ENCODE measurements around the gene DMC1.

DNA sequence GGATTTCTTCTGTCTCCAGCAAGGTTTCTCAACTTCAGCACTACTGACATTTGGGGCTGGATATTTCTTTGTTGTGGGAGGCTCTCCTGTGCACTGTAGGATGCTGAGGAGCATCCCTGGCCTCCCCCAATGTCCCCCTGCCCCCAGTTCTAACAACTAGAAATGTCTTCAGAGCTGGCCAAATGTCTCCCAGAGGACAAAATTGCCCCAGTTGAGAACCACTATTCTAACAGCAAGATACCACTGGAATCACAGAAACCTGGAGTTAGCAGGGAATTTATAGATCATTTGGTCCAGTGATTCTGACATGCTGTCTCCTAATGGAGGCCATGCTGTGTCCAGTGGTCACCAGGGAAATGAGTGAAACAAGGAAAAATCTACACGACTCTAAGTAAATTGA, 32.2 kb upstream of the DMC1 start:
- TF ChIP-seq, protein P1, sequence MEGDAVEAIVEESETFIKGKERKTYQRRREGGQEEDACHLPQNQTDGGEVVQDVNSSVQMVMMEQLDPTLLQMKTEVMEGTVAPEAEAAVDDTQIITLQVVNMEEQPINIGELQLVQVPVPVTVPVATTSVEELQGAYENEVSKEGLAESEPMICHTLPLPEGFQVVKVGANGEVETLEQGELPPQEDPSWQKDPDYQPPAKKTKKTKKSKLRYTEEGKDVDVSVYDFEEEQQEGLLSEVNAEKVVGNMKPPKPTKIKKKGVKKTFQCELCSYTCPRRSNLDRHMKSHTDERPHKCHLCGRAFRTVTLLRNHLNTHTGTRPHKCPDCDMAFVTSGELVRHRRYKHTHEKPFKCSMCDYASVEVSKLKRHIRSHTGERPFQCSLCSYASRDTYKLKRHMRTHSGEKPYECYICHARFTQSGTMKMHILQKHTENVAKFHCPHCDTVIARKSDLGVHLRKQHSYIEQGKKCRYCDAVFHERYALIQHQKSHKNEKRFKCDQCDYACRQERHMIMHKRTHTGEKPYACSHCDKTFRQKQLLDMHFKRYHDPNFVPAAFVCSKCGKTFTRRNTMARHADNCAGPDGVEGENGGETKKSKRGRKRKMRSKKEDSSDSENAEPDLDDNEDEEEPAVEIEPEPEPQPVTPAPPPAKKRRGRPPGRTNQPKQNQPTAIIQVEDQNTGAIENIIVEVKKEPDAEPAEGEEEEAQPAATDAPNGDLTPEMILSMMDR (conservative IDR thresholded peaks at IDR 0.05; ENCODE audit: low read depth in 2 of 2): no peak
- TF ChIP-seq, protein P2, sequence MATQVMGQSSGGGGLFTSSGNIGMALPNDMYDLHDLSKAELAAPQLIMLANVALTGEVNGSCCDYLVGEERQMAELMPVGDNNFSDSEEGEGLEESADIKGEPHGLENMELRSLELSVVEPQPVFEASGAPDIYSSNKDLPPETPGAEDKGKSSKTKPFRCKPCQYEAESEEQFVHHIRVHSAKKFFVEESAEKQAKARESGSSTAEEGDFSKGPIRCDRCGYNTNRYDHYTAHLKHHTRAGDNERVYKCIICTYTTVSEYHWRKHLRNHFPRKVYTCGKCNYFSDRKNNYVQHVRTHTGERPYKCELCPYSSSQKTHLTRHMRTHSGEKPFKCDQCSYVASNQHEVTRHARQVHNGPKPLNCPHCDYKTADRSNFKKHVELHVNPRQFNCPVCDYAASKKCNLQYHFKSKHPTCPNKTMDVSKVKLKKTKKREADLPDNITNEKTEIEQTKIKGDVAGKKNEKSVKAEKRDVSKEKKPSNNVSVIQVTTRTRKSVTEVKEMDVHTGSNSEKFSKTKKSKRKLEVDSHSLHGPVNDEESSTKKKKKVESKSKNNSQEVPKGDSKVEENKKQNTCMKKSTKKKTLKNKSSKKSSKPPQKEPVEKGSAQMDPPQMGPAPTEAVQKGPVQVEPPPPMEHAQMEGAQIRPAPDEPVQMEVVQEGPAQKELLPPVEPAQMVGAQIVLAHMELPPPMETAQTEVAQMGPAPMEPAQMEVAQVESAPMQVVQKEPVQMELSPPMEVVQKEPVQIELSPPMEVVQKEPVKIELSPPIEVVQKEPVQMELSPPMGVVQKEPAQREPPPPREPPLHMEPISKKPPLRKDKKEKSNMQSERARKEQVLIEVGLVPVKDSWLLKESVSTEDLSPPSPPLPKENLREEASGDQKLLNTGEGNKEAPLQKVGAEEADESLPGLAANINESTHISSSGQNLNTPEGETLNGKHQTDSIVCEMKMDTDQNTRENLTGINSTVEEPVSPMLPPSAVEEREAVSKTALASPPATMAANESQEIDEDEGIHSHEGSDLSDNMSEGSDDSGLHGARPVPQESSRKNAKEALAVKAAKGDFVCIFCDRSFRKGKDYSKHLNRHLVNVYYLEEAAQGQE (IDR thresholded peaks at IDR 0.05; ENCODE audit: unreplicated experiment): no peak
- no peak for TF ChIP-seq EZH2 (IDR thresholded peaks at IDR 0.05; ENCODE audit: low read depth, unreplicated experiment)
- TF ChIP-seq ZNF331 (CRISPR knock-in tag; IDR thresholded peaks at IDR 0.05; ENCODE audit: low read depth): no peak
- TF ChIP-seq CREB1 (CRISPR knock-in tag; IDR thresholded peaks at IDR 0.05; ENCODE audit: low read depth): no peak
- TF ChIP-seq EZH2phosphoT487 (IDR thresholded peaks at IDR 0.05; ENCODE audit: unreplicated experiment): no peak
- TF ChIP-seq POLR2AphosphoS5 (IDR thresholded peaks at IDR 0.05; ENCODE audit: low read depth): no peak
- no peak for TF ChIP-seq NANOG (IDR thresholded peaks at IDR 0.05; ENCODE audit: borderline replicate concordance)
- no peak for TF ChIP-seq STAT1 (IDR thresholded peaks at IDR 0.05; ENCODE audit: unreplicated experiment)
- TF ChIP-seq, protein P3, sequence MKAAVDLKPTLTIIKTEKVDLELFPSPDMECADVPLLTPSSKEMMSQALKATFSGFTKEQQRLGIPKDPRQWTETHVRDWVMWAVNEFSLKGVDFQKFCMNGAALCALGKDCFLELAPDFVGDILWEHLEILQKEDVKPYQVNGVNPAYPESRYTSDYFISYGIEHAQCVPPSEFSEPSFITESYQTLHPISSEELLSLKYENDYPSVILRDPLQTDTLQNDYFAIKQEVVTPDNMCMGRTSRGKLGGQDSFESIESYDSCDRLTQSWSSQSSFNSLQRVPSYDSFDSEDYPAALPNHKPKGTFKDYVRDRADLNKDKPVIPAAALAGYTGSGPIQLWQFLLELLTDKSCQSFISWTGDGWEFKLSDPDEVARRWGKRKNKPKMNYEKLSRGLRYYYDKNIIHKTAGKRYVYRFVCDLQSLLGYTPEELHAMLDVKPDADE (IDR thresholded peaks at IDR 0.05): no peak
- no peak for TF ChIP-seq ZNF114 (CRISPR knock-in tag; IDR thresholded peaks at IDR 0.05)
- no peak for TF ChIP-seq JUNB (IDR thresholded peaks at IDR 0.05; ENCODE audit: unreplicated experiment)
